GM19240 (cell line): Measurements from ENCODE around the gene CLHC1.
A peak's percentile ranks its signal among the peaks of the same experiment; 100 is the strongest.
"Not testable (repeated sequence)": the region's sequence is repeated elsewhere in the genome, so short reads cannot be mapped to it uniquely, and the experiment has no call there.

Source experiments
- DNase-seq: peaks from one replicate; pipeline ENCODE4 v3.0.0; 2011; ENCODE audit warnings: low spot score; ENCODE audit not compliant: insufficient read length

CLHC1 gene

DNA sequence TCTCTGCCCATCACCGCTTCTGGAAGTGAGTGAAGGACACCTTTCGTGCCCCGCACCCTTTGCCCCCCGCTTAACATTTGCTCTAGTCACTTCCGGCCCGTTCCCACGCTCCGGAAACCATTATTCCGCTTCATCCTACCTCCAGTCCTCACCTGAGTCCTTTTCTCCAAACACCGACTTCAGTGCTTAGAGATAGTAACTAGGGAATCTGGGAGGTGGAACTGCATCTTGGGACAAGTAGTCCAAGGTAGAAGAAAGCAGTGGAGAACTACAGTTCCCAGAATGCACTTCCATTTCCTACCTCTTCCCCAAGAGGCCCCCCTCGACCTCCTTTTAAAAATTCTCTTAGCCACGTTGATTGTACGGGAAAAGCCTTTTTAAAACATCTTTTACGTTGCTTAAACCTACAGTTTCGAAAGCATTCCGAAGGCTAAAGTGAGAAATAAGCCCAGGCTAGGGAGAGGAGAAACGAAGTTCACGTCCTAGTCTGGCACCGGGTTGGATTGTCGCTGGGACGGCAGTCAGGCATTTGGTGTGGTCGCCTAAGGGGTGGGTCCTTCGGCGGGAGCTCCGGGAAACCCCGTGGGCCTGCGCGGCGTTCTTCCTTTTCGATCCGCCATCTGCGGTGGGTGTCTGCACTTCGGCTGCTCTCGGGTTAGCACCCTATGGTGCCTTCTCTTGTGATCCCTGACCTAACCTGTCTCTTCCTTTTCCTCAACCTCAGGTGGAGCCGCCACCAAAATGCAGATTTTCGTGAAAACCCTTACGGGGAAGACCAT, at the start of gene CLHC1, which contains the start of gene RPS27A:
Gene CLHC1, minus strand, starts transcription at position 210 of the 779 bp plus-strand sequence. CDS start 9,882 bp downstream, outside the sequence.
Gene RPS27A, plus strand, starts transcription at position 605 of the 779 bp plus-strand sequence. Its CDS starts 137 bp downstream, at position 742.
- peak; percentile 37 for DNase-seq

DNA sequence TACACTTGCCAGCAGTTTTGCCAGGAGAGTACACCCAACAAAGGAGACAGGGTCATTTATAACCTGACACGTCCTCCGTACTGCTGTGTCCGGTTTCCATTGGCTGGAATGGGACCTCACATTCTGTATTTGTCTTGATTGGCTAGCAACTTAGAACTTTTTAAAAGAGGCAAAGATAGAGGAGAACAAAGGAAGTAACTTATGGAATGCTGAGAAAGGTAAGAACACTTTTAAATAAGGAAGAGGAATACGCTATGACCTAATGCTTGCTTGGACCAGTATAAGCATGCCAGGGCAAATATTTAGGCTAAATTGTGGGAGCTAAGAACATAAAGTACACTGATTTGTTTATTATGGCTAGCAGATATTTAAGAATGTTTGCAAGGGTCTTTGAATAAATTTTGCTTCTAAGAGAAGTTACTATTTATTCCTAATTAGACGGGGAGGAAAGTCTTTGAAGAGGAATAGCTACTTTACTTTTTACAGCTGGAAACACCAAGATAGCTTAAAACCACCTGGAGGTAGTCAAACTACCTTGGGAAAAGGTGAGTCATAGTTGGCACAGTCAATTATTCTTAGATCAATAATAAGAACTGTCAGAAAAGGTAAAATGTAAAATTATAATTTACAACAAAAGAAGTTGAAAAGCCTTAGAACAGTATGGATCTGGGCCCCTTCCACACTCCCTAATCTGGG, 48.9 kb upstream of the CLHC1 start:
- not testable (repeated sequence) for DNase-seq

DNA sequence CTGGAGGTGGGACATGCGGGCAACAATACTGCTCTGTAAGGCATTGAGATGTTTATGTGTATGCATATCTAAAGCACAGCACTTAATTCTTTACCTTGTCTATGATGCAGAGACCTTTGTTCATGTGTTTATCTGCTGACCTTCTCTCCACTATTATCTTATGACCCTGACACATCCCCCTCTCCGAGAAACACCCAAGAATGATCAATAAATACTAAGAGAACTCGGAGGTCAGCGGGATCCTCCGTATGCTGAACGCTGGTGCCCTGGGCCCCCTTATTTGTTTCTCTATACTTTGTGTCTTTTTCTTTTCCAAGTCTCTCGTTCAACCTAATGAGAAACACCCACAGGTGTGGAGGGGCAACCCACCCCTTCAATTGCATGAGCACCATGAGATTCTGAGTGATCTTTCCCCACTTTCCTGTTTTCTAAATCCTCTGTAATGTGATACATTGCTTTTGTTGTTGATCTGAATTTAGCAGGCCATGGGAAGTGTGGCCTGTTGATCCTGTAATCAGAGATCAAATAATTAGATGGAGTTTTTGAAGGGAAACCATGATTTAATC, 47.8 kb upstream of the CLHC1 start:
- not testable (repeated sequence) for DNase-seq

DNA sequence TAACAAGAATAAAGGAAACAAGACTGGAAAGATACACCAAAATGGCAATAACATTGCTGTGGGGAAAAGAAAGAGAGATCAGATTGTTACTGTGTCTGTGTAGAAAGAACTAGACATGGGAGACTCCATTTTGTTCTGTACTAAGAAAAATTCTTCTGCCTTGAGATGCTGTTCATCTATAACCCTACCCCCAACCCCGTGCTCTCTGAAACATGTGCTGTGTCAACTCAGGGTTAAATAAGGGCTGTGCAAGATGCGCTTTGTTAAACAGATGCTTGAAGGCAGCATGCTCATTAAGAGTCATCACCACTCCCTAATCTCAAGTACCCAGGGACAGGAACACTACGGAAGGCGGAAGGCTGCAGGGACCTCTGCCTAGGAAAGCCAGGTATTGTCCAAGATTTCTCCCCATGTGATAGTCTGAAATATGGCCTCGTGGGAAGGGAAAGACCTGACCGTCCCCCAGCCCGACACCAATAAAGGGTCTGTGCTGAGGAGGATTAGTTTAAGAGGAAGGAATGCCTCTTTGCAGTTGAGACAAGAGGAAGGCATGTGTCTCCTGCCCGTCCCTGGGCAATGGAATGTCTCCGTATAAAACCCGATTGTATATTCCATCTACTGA, 47.2 kb upstream of the CLHC1 start:
- DNase-seq, result not testable (repeated sequence)

DNA sequence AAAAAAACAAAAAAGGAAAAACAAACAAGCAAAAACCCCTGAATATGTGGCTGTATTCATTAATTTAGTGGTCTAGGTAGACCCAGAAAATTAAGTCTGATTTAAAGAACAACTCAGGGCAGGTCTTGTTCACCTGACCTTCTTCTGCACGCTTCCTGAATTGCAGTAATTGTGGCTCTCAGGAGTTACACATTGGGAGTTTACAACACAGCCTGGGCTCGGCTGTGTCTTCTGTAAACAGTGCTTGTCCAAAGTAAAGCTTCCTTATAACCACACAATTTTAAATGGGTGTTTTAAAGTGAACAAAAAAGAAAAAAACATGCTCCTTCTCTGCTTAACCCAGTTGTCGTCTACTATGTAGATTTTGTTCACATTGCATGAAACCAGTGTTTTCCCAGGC, 45.2 kb upstream of the CLHC1 start:
- no peak for DNase-seq

DNA sequence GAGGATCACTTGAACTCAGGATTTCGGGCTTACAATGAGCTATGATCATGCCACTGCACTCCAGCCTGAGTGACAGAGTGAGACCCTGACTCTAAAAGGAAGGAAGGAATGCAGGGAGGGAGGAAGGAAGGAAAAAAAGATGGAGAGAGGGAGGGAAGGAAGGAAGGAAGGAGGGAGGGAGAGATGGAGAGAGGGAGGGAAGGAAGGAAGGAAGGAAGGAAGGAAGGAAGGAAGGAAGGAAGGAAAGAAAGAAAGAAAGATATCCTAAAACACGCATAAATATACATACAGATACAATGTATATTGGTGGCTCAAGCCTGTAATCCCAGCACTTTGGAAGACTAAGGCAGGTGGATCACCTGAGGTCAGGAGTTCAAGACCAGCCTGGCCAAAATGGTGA, 42.3 kb upstream of the CLHC1 start:
- DNase-seq, result not testable (repeated sequence)

DNA sequence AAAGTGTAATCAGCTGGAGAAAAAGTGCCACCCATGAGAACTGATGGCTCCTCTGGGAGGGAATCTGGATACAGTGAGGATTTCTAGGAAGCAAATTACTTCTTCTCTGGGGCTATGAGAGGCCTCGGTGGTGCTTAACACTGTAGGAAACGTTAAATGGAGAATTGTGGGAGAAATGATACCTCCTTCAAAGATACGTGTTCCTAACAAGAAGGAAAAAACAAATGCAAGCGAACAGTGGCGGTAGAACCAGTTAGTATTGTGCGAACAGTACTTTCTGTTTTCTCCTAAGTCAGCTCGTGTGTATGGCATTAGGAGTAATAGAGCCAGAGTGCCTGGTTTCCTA, 37.5 kb upstream of the CLHC1 start:
- no peak for DNase-seq

DNA sequence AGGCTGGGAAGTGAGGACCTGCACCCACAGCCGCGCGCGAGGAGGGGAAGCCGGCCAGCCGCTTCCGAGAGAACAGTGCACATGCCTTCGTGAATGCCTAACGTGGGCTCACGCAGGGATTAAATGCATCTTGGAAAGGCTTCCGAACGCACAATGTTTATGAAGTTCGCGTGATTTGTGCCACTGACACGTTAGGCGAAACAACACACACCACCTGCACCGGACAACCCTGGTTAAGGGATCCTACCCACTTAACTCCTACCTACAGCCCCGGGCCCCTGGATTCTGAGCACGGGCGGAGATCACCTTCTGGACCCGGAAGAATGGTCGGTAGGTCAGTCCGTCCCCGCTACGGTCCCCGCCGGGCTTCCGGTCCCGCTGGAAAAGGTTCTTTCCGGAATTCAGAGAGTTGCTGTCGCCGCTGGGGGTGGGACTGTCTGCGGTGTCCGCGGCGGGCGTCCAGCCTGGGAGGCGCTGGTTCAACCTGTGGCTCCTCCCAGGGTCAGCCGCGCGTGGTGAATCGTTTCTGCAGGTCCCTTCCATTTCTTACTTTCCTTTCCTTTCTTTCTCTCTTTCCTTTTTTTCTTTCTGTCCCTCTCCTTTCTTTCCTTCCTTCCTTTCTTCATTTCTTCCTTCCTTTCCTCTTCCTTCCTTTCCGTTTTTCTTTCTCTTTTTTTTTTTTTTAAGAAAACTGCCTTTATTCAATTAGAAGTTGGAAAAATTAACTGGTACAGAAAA, 37.0 kb upstream of the CLHC1 start, which contains the start of gene MTIF2:
Gene MTIF2, minus strand, starts transcription at position 325 of the 738 bp plus-strand sequence. CDS start 5,373 bp downstream, outside the sequence.
- peak; percentile 68 for DNase-seq

DNA sequence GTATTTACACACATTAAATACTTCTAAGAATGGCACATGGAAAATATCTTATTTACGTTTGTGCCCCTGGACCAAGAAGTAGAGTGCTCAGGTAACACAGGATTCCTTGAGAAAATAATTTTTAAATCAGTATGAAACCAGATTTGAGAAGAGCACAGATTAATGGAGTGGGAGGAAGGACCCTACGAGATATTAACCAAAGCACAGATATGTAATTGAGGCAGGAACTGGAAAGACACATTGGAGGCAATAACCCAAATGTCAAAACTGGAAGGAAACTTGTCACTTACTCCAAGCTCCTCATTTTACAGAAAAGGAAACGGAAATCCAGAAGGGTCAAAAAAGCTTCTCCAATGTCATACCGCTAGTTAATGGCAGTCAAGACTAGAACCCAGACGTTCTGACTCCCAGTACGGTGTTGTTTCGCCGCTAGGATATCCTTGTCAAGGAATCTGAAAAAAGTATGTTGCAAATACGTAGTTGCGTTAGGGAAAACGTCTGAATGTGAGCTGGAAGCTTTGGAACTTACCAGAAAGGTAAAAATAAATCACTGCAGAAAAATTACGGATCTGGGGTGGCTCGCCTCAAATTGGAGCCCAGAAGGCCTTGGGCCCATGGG, 36.3 kb upstream of the CLHC1 start:
- no peak for DNase-seq

DNA sequence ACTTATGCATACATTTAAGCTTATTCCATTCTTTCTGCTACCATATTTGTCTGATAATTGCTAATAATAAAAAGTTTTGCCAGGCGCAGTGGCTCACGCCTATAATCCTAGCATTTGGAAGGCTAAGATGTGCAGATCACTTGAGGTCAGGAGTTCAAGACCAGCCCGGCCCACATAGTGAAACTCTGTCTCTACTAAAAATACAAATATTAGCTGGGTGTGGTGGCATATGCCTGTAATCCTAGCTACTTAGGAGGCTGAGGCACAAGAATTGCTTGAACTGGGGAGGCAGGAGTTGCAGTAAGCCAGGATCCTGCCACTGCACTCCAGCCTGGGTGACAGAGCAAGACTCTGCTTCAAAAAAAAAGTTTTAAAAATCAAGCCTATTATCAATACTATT, 27.5 kb upstream of the CLHC1 start:
- DNase-seq, result not testable (repeated sequence)

DNA sequence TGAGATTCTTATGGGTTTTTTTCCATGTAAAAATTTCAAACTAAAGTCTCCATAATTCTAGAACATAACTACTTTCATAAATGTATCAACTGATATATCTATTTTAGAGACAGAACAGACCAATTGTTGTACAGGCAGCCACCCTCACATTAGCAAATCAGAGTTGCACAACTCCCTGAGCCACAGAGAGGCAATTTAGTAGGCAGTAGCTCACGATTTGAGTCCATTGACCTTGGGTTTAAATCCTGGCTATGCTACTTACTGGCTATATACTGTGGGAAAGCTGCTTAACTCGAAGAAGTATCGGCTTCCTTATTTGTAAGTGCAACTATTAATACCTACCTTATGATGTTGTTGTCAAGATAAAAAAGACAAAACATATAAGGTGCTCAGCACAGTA, 20.7 kb upstream of the CLHC1 start:
- no peak for DNase-seq

DNA sequence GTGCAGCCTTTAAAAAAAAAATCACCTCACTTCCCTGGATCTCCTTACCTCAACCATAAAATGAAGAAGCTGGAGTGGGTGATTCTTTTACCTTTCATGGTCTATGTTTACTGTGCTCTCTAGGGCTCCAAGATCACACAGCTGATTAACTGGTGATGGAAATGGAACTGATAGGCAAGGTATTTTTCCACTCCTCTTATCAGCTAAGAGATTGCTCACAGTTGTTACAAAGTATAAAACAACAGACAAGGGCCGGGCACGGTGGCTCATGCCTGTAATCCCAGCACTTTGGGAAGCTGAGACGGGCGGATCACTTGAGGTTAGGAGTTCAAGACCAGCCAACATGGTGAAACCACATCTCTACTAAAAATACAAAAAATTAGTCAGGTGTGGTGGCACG, 14.9 kb upstream of the CLHC1 start:
- no peak for DNase-seq

DNA sequence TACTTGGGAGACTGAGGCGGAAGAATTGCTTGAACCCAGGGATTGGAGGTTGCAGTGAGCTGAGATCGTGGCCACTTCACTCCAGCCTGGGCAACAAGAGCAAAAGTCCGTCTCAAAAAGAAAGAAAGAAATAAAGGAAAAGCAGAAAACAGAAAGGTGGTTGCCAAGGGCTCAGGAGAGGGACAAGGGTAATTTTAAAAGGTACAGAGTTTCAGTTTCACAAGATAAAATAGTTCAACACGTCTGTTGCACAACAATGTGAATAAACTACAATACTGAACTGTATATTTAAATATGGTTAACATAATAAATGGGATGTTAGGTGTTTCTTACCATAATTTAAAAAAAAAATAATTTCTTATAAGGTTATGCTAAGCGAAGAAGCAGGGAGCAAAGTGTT, 13.3 kb upstream of the CLHC1 start:
- no peak for DNase-seq

DNA sequence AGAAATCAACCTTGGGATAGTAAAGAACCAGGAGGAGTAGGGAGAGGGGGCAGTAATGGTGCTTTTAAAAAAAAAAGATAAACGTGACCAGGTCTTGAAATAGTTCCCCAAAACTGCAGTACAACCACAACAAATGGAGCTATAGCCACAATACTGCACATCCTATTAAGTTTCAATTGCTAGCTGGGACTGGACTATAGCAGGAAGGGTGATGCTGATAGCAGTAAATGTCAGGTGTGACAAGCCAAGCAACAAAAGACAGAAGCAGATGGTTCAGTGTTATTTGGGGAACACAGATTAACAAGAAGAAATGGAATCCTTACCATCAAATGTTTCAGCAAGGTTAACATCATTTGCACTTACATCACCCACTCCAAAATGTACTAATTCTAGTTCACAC, 10.5 kb upstream of the CLHC1 start:
- no peak for DNase-seq

DNA sequence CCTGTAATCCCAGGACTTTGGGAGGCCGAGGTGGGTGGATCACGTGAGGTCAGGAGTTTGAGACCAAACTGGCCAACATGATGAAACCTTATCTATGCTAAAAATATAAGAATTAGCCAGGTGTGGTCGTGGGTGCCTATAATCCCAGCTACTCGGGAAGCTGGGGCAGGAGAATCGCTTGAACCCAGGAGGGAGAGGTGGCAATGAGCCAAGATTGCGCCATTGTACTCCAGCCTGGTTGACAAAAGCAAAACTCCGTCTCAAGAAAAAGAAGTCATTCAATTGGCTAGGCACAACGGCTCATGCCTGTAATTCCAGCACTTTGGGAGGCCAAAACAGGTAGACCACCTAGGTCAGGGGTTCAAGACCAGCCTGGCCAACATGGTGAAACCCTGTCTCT, 9.5 kb upstream of the CLHC1 start:
- not testable (repeated sequence) for DNase-seq

DNA sequence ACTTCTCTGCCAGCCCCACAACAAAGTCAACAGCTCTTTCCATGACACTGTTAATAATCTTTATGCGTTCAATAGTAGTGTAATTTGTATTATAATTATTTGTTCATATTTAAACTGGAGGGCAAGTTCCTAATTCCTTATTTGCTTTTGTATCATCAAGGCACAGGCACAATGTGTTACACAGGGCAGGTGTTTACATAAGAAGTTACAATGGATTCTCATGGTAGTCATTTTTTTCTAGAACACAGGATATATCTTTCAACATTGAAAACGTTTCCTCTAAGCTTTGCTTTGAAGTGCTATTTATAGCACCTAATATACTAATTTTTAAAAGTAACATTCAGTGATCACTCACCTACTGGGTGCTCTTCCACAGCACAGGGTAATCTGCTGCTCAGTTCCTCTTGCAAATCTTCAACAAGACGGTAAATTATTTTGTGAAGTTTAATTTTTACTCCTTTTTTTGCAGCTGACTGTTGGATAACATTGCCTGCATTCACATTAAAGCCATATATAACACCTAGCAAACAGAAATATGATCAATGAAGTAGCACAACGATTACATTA, 7.6 kb upstream of the CLHC1 start:
- no peak for DNase-seq

DNA sequence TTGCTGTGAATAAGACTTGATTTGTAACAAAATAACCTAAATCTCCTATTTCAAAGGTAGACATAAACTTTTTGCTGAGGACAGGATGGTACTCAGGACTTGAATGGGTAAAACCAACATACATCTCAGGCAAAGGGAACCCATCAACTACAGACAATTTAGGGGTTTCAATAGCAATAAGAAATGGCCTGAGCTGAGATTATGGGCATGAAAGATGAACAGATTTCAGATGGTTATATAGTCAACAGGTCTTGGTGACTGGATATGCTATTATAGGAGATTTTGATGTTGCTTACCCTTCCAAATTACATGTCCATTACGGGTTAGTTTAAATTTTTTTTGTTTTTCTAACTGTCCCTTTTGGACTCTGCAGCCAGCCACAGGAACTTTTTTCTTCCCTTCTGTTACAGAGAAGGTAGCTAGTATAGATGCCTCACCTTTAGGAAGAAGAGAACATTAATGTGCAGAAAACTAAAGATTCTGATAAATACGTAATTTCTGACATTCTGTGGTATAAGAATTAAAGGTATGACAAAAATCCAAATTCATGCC, 5.0 kb upstream of the CLHC1 start:
- DNase-seq, result no peak

DNA sequence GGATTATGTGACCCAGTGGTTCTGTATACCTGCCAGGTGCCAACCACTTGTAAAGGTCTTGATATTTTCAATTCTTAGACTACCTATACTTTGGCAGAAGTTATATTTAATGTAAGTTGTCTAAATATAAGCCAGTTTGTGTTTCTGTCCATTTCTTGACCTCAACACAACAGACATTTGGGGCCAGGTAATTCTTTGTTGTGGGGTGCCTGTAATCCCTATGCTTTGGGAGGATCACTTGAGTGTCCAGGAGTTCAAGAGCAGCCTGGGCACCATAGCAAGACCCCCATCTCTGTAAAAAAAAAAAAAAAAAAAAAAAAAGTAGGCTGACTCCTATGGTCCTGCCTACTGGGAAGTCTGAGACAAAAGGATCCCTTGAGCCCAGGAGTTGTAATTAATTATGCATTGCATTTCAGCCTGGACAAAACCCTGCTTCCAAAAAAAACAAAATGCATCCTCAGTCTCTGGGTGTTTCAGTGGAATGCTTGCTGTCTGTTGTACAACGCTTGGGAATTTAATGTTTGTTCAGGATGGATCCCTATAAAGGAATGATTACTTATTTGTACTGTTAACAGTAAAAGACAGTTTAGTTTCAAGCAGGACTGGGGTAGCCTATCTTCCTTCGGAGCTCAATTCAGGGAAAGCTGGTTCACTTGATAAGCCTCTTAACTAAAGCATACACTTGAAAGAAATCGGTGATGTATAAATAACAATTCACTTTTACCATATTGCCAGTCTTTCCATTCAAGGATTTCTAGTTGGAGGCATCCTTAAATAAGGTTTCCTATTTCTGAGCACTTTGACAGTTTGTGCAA, 3.8 kb upstream of the CLHC1 start:
- DNase-seq, result no peak

DNA sequence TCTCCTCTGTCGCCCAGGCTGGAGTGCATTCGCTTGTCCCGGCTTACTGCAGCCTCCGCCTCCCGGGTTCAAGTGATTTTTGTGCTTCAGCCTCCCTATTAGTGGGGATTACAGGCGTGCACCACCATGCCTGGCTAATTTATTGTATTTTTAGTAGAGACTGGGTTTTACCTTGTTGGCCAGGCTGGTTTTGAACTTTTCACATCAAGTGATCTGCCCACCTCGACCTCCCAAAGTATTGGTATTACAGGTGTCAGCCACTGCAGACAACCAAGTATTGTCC, 1.5 kb upstream of the CLHC1 start:
- DNase-seq, result no peak
